GM19395 (cell line): ENCODE data around the gene XIRP2.

Source experiments
- ATAC-seq: cut with Tn5 transposase; IDR thresholded peaks from one replicate; pipeline ENCODE4 v1.9.1; 2021; ENCODE audit warnings: mild to moderate bottlenecking, moderate library complexity; ENCODE audit not compliant: unreplicated experiment

XIRP2 gene

DNA sequence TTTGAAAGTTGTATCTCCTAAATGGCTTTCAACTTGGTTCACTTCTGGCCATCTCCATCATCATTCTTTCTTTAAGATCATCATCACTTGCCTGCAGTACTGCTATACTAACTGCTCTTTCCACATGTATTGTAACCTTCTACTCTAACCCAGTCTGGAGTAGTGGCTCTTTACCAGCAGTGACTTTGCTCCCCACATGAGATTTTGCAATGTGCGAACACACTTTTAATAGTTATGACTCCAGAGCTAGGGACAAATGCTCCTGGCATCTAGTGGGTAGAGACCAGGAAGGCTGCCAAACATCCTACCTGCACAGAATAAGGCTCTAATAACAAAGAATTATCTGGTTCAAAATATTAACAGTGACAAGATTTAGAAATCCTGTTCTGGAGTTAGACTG is 243.8 kb downstream of the XIRP2 start:
- ATAC-seq: no peak

DNA sequence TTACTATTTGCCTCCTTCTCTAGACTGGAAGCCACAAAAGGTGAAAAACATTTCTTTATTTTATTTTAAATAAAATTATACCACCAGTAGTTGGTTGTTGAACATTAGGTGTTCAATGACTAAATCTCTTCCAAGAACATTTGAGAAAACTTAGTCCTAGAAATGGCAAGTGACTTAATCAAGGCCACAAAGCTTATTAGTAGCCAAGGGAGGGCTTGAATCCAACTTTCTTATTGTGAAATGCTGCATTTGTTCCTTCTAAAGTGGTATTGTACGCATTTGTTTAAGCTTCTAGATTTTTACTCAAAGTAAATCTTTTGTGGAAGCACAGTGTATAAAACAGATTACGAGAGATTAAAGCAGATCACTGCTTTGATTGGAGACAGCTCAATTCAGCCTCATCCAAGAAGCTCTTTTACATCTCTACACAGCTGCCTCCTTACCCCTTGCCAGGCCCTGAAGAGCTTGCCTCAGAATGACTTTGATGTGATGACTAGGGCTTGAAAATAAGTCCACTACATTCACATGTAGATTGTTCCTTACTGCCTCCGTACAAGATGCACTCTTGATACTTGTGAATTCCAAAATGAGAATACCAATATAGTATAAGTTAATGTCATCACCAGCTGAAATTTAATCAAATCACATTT is 244.8 kb downstream of the XIRP2 start:
- no peak for ATAC-seq

DNA sequence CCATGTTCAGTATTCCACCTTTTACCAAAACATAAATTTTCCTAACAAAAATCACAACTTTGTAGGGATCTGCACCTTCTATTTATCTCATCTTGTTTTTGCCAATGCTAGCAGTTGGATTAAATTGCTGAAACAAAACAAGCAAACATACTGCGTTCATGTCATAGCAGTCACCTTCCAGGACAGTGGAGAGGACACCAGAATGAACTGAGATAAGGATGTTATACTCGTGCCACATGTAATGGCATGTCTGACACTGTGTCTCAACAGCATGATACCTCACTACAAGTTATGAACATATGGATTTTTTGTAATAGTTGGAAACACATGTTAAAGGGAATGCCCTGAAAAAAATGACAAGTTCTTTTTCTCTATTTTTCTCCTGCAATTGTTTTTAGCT is 245.3 kb downstream of the XIRP2 start:
- ATAC-seq: no peak

DNA sequence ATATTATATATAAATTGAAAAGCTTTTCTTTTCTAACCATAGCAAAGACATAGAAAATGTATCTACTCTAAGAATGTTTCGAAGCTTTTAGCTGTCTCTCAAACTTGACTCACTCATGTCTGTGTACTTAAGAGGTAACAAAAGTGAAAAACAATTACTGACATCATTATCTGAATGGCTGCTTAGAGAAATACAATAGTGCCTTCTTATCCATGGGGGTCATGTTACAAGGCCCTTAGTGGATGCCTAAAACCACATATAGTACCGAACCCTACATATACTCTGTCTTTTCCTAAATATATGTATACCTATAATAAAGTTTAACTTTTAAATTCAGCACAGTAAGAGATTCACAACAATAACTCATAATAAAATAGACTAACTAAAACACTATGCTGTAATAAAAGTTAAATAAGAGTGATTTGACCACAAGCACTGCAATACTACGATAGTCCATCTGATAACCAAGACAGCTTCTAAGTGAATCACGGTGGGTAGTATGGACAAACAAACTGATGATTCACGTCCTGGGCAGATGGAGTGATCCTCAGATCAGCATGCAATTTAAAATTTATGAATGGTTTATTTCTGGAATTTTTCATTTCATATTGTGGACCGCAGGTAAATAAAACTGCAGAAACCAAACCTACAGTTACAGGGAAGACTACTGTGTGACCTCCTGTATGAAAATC is 246.2 kb downstream of the XIRP2 start:
- ATAC-seq: no peak

DNA sequence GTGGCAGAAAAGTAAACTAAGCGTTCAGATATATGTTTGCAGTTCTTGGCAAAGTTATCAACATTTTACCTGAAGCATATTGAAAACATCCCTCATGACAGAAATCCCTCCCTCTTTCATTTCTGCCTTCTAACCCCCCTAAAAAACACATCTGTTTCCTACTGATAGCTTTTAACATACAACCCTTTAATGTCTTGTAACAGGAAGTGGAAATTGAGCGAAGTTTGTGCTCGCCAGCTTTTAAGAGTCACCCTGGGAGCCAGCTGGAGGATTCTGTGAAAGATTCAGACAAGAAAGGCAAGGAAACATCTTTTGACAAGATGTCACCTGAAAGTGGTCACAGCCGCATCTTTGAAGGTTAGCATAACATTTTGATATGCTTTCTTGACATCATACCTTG is 247.4 kb downstream of the XIRP2 start:
- ATAC-seq: no peak

DNA sequence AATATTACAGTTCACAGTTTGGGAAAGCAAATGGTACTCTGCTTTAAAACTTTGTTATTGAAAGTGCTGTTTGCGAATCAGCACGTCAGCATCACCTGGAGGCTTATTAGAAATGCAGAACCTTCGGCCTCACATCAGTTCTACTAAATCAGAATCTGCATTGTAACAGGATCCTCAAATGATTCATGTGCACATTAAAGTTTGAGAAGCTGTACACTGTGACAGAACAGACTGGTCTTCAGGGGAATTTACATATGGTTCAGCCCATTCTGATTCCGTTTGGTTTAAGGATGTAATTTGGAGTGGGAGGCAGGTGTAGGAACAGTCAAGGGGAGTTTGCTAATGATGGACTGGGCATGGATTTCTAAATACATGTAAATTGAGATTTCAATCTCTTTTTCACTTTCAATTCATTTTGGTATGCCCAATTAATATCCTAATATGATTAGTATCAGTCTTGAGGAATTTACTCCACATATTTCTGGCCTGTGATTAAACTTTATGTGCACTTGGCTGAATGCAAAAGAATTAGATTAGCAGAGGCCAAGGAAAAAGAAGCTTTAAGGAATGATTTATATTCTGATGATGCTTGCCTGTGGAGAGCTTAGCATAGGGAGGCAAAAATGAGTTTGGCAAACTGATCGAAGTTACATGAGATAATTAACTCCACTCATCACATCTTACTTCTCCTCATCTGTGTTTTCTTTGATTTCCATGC is 248.8 kb downstream of the XIRP2 start:
- no peak for ATAC-seq

DNA sequence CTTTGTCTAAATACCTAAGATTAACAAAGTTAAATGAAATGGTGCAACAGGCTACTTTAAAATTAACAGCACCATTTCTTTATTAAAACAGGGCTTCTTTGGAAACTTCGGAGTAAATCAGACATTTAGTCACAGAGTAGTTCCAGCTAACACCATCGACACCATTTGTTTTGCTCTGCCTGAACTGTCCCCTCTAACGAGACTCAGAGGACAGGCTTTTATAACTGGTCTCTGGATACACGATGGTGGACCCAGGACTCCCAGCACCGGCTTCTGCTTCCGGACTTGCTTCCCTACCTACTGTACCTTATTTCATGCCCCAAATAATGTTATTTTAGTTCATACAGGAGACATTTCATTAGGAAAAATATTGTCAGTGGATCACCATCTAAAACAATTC is 252.1 kb downstream of the XIRP2 start:
- ATAC-seq: no peak

DNA sequence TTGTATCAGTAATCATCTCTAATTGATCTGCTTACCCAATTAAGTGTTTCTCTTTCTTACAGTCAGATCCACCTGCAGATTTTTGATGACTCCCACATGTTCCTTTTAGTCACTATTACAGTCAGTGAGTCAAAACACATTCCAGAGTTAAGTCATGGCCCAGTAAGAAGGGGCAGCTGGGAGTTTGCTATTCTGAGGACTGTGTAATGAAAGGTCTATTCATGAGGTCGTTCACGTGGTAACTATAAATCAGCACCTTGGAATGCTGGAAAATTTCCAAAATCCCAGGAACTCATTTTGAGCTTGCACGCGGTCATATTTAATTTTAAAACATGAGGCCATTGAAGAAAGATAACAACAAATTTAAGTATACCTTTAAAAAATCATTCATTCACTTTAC is 252.5 kb downstream of the XIRP2 start:
- no peak for ATAC-seq

DNA sequence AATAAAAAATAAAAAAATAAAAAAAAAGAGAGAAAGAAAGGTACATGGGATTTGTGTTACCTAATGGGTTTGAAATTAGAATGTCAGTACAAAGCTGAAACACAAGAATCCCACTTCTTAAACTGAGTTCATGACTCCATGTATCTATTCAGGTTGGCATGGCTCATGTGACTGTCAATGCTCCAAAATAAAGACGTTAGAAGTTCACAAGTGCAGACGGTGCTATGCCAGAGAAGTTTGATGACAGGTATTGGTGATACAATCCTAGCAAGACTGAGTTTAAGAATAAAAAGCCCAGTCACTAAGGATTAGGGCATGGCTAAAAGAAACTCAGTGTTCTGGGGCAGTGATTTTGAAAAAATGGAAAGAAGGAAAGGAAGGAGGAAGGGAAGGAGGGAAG is 254.3 kb downstream of the XIRP2 start:
- no peak for ATAC-seq

DNA sequence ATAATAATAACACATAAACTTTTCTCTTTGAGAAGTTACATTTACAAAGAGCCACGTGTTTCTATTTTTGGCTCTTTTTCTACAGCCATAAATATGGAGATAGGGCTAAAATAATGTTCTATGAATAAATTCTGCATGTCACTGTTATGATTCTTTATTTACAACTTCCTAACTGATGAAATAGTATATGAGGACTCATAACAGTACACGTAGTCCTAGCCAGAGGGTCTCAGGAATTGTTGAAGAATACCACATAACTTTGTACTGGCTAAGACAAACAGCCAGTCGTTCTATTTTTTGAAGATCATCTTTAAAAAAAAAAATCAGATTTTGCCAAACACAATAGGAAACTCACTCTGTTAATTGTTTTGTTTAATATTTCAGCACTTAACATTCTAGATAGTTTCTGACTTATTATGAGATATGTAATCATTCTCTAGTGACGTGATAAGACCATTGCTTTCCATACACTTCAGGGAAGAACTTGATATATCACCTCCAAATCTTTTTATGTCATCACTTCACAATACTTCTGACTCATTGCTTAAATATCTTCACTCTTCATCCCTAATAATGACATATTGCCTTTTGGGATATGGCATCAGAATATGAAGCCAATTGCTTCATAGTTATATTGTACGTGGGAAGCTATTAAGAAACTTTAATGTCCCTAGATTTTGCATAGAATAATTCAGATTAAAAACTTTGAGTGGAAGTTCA is 256.1 kb downstream of the XIRP2 start:
- no peak for ATAC-seq

DNA sequence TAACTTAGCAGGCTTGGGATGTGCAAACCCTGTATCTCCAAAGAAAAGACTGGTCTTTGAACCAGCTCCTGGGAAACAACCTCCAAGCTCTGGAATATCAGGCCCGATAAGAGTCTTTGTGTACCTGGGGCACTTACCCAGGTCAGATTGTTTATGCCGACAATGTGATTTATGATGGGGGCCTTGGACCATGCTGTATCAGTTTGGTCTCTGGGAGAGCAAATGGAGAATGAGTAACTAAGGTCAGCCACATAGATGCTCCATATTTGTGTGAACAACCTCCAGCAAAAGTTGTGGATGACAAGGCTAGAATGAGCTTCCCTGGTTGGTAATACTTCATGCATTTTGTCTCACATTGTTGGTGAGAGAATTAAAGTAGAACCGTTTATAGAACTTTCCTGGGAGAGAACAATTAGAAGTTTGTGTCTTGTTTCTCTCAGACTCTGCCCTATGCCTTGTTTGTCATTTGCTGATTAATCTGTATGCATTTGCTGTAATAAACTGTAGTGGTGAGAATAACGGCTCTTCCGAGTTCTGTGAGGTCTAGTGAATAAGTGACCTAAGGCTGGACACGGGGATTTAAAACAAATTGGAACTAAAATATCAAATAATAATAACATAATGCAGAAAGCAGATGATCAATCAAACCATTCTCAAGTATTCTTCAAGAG is 259.1 kb downstream of the XIRP2 start:
- ATAC-seq: no peak

DNA sequence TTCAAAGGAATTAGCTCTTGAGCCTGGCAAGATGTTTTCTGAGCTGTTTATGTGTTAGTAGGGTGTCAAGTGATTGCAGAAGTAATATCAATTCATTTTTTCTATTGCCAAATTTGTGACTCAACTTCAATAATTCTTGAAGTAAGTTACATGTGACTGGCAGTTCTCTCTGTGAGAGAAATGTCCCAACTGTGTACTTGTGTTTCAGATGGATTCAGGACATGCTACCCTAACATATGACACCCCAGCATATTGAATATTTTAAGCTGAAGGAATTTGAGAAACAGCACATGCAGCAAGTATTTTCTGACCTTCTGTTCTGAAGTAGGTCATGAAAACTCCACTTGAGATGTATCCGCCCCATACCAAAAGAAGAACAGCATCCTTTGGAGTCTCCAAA is 263.6 kb downstream of the XIRP2 start:
- ATAC-seq: no peak

DNA sequence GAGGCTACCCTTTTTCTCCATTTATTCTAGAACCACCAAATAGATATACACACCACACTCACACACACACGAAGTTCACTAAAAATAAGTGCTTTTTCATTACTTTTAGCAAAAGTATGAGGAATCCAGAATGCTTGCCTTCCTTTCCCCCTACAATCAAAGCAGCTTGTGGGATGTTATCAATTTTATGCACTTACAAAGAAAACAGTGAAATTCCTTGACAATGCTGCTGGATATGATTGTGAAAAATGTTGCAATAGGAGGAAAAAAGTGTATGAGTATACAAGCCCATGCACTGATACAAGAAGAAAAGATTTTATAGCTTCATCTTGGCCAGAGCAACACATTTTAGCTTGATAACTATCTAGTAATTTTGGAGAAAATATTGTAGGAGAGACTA is 269.2 kb downstream of the XIRP2 start:
- no peak for ATAC-seq

DNA sequence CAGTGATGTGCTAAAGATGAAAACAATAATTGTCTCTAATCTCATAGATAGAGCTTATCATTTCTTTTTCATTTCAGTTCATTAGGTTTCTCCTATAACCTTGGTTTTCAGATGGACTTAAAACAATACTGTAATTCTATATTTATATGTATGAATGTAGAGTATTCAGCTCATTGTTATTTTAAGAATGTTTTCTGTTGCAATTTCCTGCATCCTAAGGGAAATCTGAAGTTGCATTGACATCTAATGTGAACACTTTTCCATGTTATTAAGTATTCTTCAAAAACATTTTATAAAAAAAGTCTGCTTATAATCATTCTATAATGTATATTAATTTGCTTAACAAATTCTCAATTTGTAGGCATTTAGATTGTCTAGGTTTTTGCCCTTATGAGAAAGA is 288.9 kb downstream of the XIRP2 start:
- no peak for ATAC-seq

DNA sequence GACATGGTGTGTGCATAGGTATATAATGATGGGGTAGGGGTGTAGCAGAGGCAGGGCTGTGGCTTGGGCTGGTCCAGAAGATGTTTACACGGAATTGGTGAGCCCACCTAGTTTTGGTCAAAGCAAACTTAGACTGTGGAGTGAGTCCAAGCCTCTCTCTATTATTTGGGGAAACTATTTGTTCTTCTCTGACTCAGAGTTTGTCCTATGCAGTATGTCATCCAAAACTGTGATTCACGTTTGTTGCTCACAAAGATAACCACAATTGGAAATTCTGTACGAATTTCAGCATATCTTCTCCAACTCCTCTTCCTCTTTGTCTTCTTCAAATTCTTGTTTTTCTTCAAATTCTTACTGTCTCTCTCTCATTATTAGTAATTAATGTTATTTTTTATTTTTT is 292.9 kb downstream of the XIRP2 start:
- ATAC-seq: no peak

DNA sequence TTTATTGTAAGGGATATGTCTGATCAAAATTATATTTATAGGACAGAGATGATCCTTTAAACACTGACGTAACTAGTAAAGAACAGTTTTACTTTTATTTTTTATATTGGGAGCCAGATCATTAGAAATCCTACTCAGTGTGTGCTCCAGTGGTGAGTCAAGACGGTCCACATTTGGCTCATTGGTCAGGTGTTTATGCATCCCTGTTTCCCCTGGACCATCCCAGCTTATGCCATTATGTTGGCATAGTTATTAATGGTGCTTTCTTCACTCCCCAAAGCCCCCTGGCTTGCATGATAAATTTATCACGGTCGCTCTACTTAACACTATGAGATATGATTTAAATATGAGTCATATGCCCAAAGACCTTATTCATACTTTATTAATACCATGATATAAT is 293.4 kb downstream of the XIRP2 start:
- no peak for ATAC-seq

DNA sequence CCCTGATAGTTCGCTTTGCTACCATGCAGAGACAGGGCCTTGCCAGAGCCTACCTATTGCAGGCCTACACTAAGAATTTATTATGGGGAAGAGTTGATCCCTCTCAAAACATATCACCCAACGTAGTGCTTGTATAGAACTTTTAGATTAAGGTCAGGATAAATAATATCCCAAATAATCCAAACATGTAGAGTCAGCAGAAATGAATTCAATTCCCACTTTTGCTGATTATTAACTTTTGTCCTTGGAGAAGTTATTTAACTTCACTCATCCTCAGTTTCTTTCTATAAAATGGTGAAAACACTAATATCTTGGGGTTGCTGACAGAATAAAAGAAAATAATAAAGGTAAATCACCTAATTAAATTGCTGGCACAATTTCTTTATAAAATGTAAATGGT is 294.1 kb downstream of the XIRP2 start:
- ATAC-seq: no peak

DNA sequence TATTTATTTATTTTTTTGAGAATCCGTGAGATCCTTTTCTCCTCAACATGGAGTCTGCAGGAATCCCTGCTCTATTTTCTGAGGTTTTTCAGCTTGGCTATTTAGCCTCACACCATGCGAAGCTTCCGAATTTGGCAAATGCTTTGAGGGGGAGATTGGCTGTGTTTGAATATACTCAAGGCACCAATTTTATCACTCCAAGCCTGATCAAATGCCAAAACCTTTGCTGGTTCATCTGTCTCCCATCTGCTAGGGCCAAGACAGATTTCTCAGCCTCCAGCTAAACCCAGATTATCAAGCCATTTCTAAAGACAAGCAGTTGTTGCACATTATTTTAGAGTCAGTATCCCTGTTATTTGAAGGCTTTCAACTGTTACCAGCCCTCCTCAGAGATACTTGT is 295.7 kb downstream of the XIRP2 start:
- ATAC-seq: no peak

DNA sequence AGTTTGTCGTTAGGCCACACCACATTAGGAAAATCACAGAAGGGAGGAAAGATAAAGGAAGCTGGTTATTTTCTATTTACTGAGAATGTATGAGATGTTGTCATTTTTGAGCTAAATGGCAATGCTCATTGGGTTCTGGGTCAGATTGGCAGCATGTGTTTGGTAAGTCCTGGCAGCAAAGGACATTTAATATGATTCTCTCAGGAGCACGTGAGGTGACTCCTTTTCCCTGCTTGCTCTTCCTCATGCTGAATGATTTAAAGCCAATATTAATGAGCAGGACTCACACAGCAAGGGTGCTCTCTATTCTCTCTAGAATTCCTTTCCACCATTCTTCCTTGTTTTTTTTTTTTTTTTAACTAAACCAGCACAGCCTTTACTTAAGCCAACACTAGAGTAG is 298.2 kb downstream of the XIRP2 start:
- no peak for ATAC-seq

DNA sequence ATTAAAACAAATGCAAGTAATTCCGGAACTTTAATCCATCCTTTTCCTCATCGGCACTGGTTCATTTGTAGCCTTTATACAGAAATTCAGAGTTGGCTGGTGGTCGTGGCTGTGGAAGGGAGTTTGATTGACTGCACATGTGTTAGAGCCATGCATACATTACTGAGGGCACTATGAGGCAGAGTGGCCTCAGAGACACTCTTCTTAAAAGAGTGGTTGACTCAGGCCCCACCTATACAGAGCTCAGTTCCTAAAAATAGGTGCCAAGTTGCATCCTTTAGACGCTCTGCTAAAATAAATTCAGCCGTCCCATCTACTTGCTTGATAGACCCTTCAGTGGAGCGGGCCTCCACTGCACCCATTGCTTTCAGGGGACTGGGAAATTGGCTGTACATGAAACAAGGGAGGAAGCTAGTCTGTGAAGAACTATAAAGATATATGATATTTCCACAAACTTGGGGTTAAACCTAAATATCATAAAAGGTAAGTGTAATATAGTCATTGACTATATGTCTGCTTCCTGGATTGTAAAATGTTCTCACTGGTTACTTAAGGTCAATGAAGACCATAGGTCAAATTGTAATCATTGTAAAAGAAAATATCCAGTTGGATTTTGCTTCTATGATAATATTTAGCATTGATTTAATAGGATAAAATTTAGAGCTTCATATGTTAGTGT is 298.9 kb downstream of the XIRP2 start:
- no peak for ATAC-seq
